HG02610 (cell line): ENCODE results near the gene TYW3.
"Not testable (repeated sequence)": the region's sequence is repeated elsewhere in the genome, so short reads cannot be mapped to it uniquely, and the experiment has no call there.

ENCODE experiments used
- ATAC-seq: cut with Tn5 transposase; IDR thresholded peaks from one replicate; pipeline ENCODE4 v1.9.1; 2021; ENCODE audit warnings: mild to moderate bottlenecking, moderate library complexity; ENCODE audit not compliant: unreplicated experiment

TYW3 gene

GRCh38 chr1:74729741-74730478 is 3.0 kb upstream of the TYW3 start:
- no peak for ATAC-seq

GRCh38 chr1:74731399-74732052 is 1.4 kb upstream of the TYW3 start:
- peak; percentile 16 for ATAC-seq

- peak; percentile 31 for ATAC-seq
Observed at GRCh38 chr1:74732071-74732946, 643 bp upstream of the TYW3 start.

GRCh38 chr1:74733604-74734484 is 892 bp downstream of the TYW3 start:
- peak; percentile 42 for ATAC-seq

- ATAC-seq: no peak
Observed at GRCh38 chr1:74737333-74737732, 4.4 kb downstream of the TYW3 start.

- not testable (repeated sequence) for ATAC-seq
Observed at GRCh38 chr1:74740307-74740980, 7.5 kb downstream of the TYW3 start.

- not testable (repeated sequence) for ATAC-seq
Observed at GRCh38 chr1:74745247-74745646, 12.3 kb downstream of the TYW3 start.

GRCh38 chr1:74748960-74749359 is 16.0 kb downstream of the TYW3 start:
- peak; percentile 43 for ATAC-seq

GRCh38 chr1:74753104-74753503 is 20.2 kb downstream of the TYW3 start:
- ATAC-seq: no peak

GRCh38 chr1:74755475-74755874 is 22.5 kb downstream of the TYW3 start:
- ATAC-seq: no peak

- not testable (repeated sequence) for ATAC-seq
Observed at GRCh38 chr1:74756650-74757049, 23.7 kb downstream of the TYW3 start.

- no peak for ATAC-seq
Observed at GRCh38 chr1:74763807-74764206, 30.9 kb downstream of the TYW3 start.

- no peak for ATAC-seq
Observed at GRCh38 chr1:74766579-74766978, 33.6 kb downstream of the TYW3 start.

- peak; percentile 37 for ATAC-seq
Observed at GRCh38 chr1:74767490-74767889, 34.5 kb downstream of the TYW3 start.

- ATAC-seq: peak; percentile 71
Observed at GRCh38 chr1:74771913-74772515, 39.1 kb downstream of the TYW3 start.

GRCh38 chr1:74772945-74773344 is 40.0 kb downstream of the TYW3 start:
- ATAC-seq: no peak

GRCh38 chr1:74773582-74773981 is 40.6 kb downstream of the TYW3 start:
- no peak for ATAC-seq

GRCh38 chr1:74775735-74776134 is 42.8 kb downstream of the TYW3 start:
- no peak for ATAC-seq

GRCh38 chr1:74777525-74777924 is 44.6 kb downstream of the TYW3 start:
- no peak for ATAC-seq

GRCh38 chr1:74779750-74780149 is 46.8 kb downstream of the TYW3 start:
- no peak for ATAC-seq
